ENCODE data around the gene FBXO27.

DNA sequence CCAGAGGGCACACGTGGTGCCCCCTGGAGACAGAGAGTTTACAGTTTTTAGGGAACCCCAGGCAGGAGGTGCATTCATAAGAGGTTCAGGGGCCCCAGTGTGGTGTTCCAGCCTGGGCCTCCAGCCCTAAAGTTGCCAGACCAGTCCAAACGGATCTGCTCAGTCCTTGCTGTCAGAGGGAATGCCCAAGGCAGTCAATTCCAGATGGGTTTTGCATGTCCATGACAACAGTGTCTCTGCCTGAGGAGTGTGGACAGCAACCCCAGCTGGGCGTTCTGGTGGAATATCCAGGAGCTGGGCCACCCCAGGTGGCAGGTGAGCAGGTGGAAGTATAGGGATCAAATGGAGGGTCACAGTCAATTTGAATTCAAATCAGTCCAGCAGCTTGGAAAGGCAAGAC lies 25.3 kb downstream of the FBXO27 start:
- TF ChIP-seq CTCF (IDR thresholded peaks at IDR 0.05 in 2 of 3, conservative IDR thresholded peaks at IDR 0.05 in 1 of 3; ENCODE audit: borderline replicate concordance in 1 of 3, insufficient read depth in 1 of 3, low read depth in 2 of 3, low read length in 2 of 3): no peak
- no peak for TF ChIP-seq EGR1 (IDR thresholded peaks at IDR 0.05; ENCODE audit: low read depth)
- TF ChIP-seq POLR2A (IDR thresholded peaks at IDR 0.05; ENCODE audit: borderline replicate concordance, extremely low read depth, insufficient read depth, insufficient read length): no peak
